Suppressor macrophage treated with lipopolysaccharide for 4 hours (primary cell): ENCODE data around the gene CCDC15.
"Not testable (repeated sequence)": the region's sequence is repeated elsewhere in the genome, so short reads cannot be mapped to it uniquely, and the experiment has no call there.

Experiments used
- DNase-seq: peaks from one replicate; pipeline ENCODE4 v3.0.0-alpha.2; 2020

CCDC15 gene

GRCh38 chr11:125001079-125001778, 47.2 kb downstream of the CCDC15 start:
- no peak for DNase-seq

- no peak for DNase-seq
Observed at GRCh38 chr11:125001849-125002248, 47.8 kb downstream of the CCDC15 start.

GRCh38 chr11:125005491-125005890, 51.5 kb downstream of the CCDC15 start:
- DNase-seq = peak; percentile 17

GRCh38 chr11:125016413-125016812, 62.4 kb downstream of the CCDC15 start:
- DNase-seq = no peak

- DNase-seq = no peak
Observed at GRCh38 chr11:125020342-125020741, 66.3 kb downstream of the CCDC15 start.

GRCh38 chr11:125022551-125022950, 68.5 kb downstream of the CCDC15 start:
- DNase-seq = no peak

GRCh38 chr11:125025968-125026367, 72.0 kb downstream of the CCDC15 start:
- no peak for DNase-seq

- DNase-seq = not testable (repeated sequence)
Observed at GRCh38 chr11:125029431-125029830, 75.4 kb downstream of the CCDC15 start.

- DNase-seq = peak; percentile 77
Observed at GRCh38 chr11:125036933-125037332, 82.9 kb downstream of the CCDC15 start.

- DNase-seq = no peak
Observed at GRCh38 chr11:125049164-125049792, 95.3 kb downstream of the CCDC15 start.

- DNase-seq = no peak
Observed at GRCh38 chr11:125052047-125052446, 98.0 kb downstream of the CCDC15 start.

GRCh38 chr11:125053167-125053566, 99.2 kb downstream of the CCDC15 start:
- DNase-seq = no peak

- DNase-seq = no peak
Observed at GRCh38 chr11:125055107-125055715, 101.2 kb downstream of the CCDC15 start.

- DNase-seq = not testable (repeated sequence)
Observed at GRCh38 chr11:125056111-125056510, 102.1 kb downstream of the CCDC15 start.

- no peak for DNase-seq
Observed at GRCh38 chr11:125056931-125057692, 103.1 kb downstream of the CCDC15 start.

- no peak for DNase-seq
Observed at GRCh38 chr11:125057693-125058016, 103.7 kb downstream of the CCDC15 start.

- DNase-seq = no peak
Observed at GRCh38 chr11:125061281-125061680, 107.3 kb downstream of the CCDC15 start.

- DNase-seq = no peak
Observed at GRCh38 chr11:125062218-125062930, 108.4 kb downstream of the CCDC15 start.

- DNase-seq = peak; percentile 91
Observed at GRCh38 chr11:125062931-125063428, 109.0 kb downstream of the CCDC15 start, which contains the start of gene SLC37A2. SLC37A2 (plus strand) TSS chr11:125063305; CDS start chr11:125063368, 63 bp downstream.

- no peak for DNase-seq
Observed at GRCh38 chr11:125063429-125064043, 109.5 kb downstream of the CCDC15 start.

GRCh38 chr11:125064070-125064469, 110.1 kb downstream of the CCDC15 start:
- no peak for DNase-seq

GRCh38 chr11:125068368-125068767, 114.4 kb downstream of the CCDC15 start:
- DNase-seq = no peak
